K562 (cell line): ENCODE data around the gene RILP. TPM values are rescaled to one million over a fixed set of nuclear protein-coding genes. Genes with fewer than 3 reads are reported as not detected.

ENCODE experiments used
- ATAC-seq: fragments of 200-7000 bp; cut with Tn5 transposase; 3 replicates; pipeline ENCODE4 v1.9.1; 2020; ENCODE audit warnings: moderate library complexity
- BruUV-seq: library from RNA; stranded (reverse); fragments of 400-500 nt; replicated peaks from 2 replicates; lab custom pipeline; 2021; lab: Mats Ljungman, UMichigan
- CTCF ChIA-PET: fragments of 300-600 bp; formaldehyde crosslinking; extraction: SDS; loops from one replicate; lab custom pipeline; 2021; ENCODE audit warnings: low intra/inter-chr PET ratio; lab: Yijun Ruan, JAX
- POLR2A ChIA-PET: fragments of 300-600, 350-650 bp; sonication (Branson Sonifier 250); formaldehyde crosslinking; extraction: SDS; loops from one replicate; lab custom pipeline; 2021; ENCODE audit warnings: antibody characterized with exemption, inconsistent platforms; lab: Yijun Ruan, JAX
- DNase-seq, 4 experiments: peaks; one replicate each; pipeline versions ENCODE4 v3.0.0 to v3.0.0-alpha.2; 2011 to 2018; ENCODE audit warnings: low spot score in 3 of 4, mixed read lengths in 3 of 4; ENCODE audit errors: extremely low read depth in 1 of 4
- FAIRE-seq: peaks from 2 replicates; lab custom pipeline; 2011; peaks lifted over from hg19 to GRCh38; lab: Jason Lieb, UNC
- H2AFZ ChIP-seq: 2 replicates; pipeline ENCODE4 v1.6.0; 2011; ENCODE audit warnings: low read depth, low read length, control low read depth, inconsistent platforms
- H3K27ac ChIP-seq: fragments of 200-600 bp; 3 replicates; pipeline ENCODE4 v1.8.0; 2011; ENCODE audit warnings: low read depth, mild to moderate bottlenecking, control low read depth, inconsistent platforms, low read length, moderate library complexity, mixed read lengths; ENCODE audit errors: extremely low read depth
- H3K27me3 ChIP-seq, 2 experiments: fragments of 300-600 bp in 1 of 2; 2 replicates in 1 of 2; 3 replicates in 1 of 2; pipeline versions ENCODE4 v1.6.0 to v1.8.0; 2011; ENCODE audit warnings: inconsistent platforms in 2 of 2, low read length in 2 of 2, mild to moderate bottlenecking in 1 of 2, mixed read lengths in 1 of 2, moderate library complexity in 1 of 2; ENCODE audit not compliant: control insufficient read depth in 2 of 2, insufficient read depth in 2 of 2
- H3K36me3 ChIP-seq: fragments of 300-600 bp; 3 replicates; pipeline ENCODE4 v1.8.0; 2011; ENCODE audit warnings: mild to moderate bottlenecking, low read length, inconsistent platforms; ENCODE audit not compliant: control insufficient read depth, insufficient read depth
- H3K4me1 ChIP-seq, 2 experiments: fragments of 200-600 bp in 1 of 2; replicated peaks in 1 of 2; 2 replicates in 1 of 2; 3 replicates in 1 of 2; pipeline versions ENCODE4 v1.5.1 to v1.8.0; 2011; ENCODE audit warnings: inconsistent platforms in 2 of 2, low read length in 2 of 2, mild to moderate bottlenecking in 1 of 2, mixed read lengths in 1 of 2, moderate library complexity in 1 of 2; ENCODE audit not compliant: control insufficient read depth in 2 of 2, insufficient read depth in 2 of 2
- H3K4me2 ChIP-seq: 2 replicates; pipeline ENCODE4 v1.6.1; 2011; ENCODE audit warnings: low read length, control low read depth, inconsistent platforms, mixed read lengths; ENCODE audit not compliant: insufficient read depth
- H3K4me3 ChIP-seq: fragments of 200-600 bp; sonication (generic), shearing (Covaris generic); 2 replicates; pipeline ENCODE4 v1.5.1; 2016; ENCODE audit warnings: control low read depth, inconsistent platforms
- H3K79me2 ChIP-seq: fragments of 200-600 bp; 3 replicates; pipeline ENCODE4 v1.8.0; 2011; ENCODE audit warnings: low read length, inconsistent platforms; ENCODE audit not compliant: control insufficient read depth, insufficient read depth
- H3K9ac ChIP-seq, 2 experiments: 2 replicates each; pipeline versions ENCODE4 v1.6.0 to v1.6.1; 2011; ENCODE audit warnings: low read depth in 2 of 2, low read length in 2 of 2, control low read depth in 1 of 2, inconsistent platforms in 1 of 2, mild to moderate bottlenecking in 1 of 2, mixed read lengths in 1 of 2; ENCODE audit not compliant: insufficient read depth in 1 of 2
- H3K9me1 ChIP-seq: one replicate; pipeline ENCODE4 v1.6.0; 2011; ENCODE audit warnings: inconsistent platforms, mild to moderate bottlenecking, low read length, moderate library complexity; ENCODE audit not compliant: control insufficient read depth, insufficient read depth
- H3K9me3 ChIP-seq: replicated peaks from 2 replicates; pipeline ENCODE4 v1.5.1; 2011; ENCODE audit warnings: low read depth, low read length, inconsistent platforms; ENCODE audit not compliant: control insufficient read depth, insufficient read depth
- H4K20me1 ChIP-seq: replicated peaks from 2 replicates; pipeline ENCODE4 v1.6.1; 2011; ENCODE audit warnings: low read length, inconsistent platforms, mixed read lengths; ENCODE audit not compliant: control insufficient read depth, insufficient read depth
- ARID3B ChIP-seq: fragments of 250-450 bp; sonication (Bioruptor Pico); IDR thresholded peaks from 2 replicates; pipeline ENCODE4 v1.4.0; 2020; ENCODE audit warnings: borderline replicate concordance
- PHF20 ChIP-seq: fragments of 450-650 bp; IDR thresholded peaks from 2 replicates; pipeline ENCODE4 v1.6.1; 2018; ENCODE audit not compliant: partially characterized antibody
- ZNF609 ChIP-seq: sonication (generic); formaldehyde crosslinking; IDR thresholded peaks from 2 replicates; pipeline ENCODE4 v1.8.1; 2023; ENCODE audit warnings: missing genetic modification reagents, mild to moderate bottlenecking, borderline replicate concordance
- ZNF79 ChIP-seq: fragments of 250-450 bp; sonication (Bioruptor Pico); IDR thresholded peaks from 2 replicates; pipeline ENCODE4 v1.4.0; 2020; ENCODE audit warnings: low read depth, mild to moderate bottlenecking, moderate library complexity
- WGBS: fragments of 100-300 bp; shearing (Covaris generic); methylation state at CpG from one replicate; pipeline ENCODE4 v1.1.6; 2016; ENCODE audit warnings: low coverage, mixed read lengths; ENCODE audit not compliant: insufficient coverage; ENCODE audit errors: missing lambda C conversion rate; 5-methylcytosine and 5-hydroxymethylcytosine counted together
- in situ Hi-C: fragments of 300-500 bp; cut with MboI; formaldehyde crosslinking; loops from 4 replicates; pipeline ENCODE4 v1.15.0; 2018; ENCODE audit warnings: inconsistent platforms, mixed read lengths
- intact Hi-C: fragments of 100-400 bp; cut with micrococcal nuclease; formaldehyde crosslinking; loops from 2 replicates; pipeline ENCODE4 v1.14.2; 2022
- polyA plus RNA-seq, 8 experiments: library from polyadenylated mRNA; depleted of rRNA in 4 of 8; stranded (reverse) in 5 of 8; unstranded in 3 of 8; fragments of >200 nt; fragmentation: Nextera tagmentation in 2 of 8; fragmentation: Illumina TruSeq in 1 of 8; extraction: Ambion mirVana in 2 of 8; extraction: Trizol in 1 of 8; gene quantifications; 2 replicates each; pipeline versions ENCODE4 v1.2.1 to v1.2.3, GENCODE V29; 2011 to 2014; ENCODE audit warnings: inconsistent platforms in 1 of 8, missing spikeins in 1 of 8
- total RNA-seq, 7 experiments: library from RNA; depleted of rRNA in 6 of 7; stranded (reverse); fragments of >200 nt in 6 of 7; fragmentation: Illumina TruSeq in 2 of 7; extraction: Trizol in 2 of 7; gene quantifications; 2 replicates each; pipeline versions ENCODE4 v1.2.1 to v1.2.3, GENCODE V29; 2011 to 2021; ENCODE audit warnings: low replicate concordance in 1 of 7

RILP gene
- total and polyA plus RNA-seq, 9 of the 15 experiments (the other 6 are each of a cell fraction or from before 2014, with no cell fraction given) = 0.75 to 54.9 (median 27.8) TPM

GRCh38 chr17:1624650-1625049, 25.0 kb downstream of the RILP start (continued):
- no peak for TF ChIP-seq ZNF609 (CRISPR knock-in tag)
- TF ChIP-seq ARID3B (CRISPR knock-in tag) = no peak
- TF ChIP-seq, all 486 proteins: peak for 0

DNA sequence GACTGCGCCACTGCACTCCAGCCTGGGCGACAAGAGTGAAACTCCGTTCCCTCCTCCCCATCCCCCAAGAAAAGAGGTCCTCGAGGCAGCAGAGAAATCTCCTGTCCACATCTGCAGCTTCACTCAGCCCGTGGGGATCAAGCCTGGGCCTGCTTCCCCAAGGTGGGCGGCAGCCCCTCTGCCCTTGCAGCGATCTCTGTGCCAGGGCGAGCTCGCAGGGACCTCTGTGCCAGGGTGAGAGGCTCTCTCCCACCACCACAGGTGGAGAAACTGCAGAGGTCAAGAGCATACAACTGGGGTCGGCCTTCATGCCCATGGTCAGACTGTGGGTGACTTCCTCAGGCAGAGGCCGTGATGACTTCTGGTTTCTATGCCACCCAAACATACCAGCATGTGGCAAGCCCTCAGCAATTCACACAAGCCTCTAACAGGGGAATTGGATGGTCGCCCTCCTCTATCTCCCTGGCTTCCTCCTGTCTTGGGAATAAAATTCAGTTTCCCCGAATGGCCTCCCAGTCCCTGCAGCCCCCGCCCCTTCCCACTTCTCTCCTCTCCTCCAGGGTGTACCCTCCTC, 26.5 kb downstream of the RILP start:
- Histone ChIP-seq H3K4me2 (no peak overlapping the region), H3K9ac (peak overlapping the region in 1 of 2 experiments; percentile 28; a peak in 1 of 4 replicates), H3K79me2 (no peaks in the 10 kb centered on the region), H3K4me3 (no peak overlapping the region), H3K27ac (no peak overlapping the region), H3K9me1 (no peaks in the 10 kb centered on the region), H2AFZ (no peak overlapping the region), H3K9me3 (no peaks in the 10 kb centered on the region), H3K27me3 (no peaks in the 10 kb centered on the region), H3K4me1 (peaks cover 12 to 33% of the 10 kb centered on the region in 2 experiments), H4K20me1 (peaks cover 8% of the 10 kb centered on the region; the same call in 1 of the 2 replicates), H3K36me3 (no peaks in the 10 kb centered on the region)
- in situ Hi-C loops (no loop called here), intact Hi-C loops (no loop called here)
- DNase-seq = no peak
- no peak for FAIRE-seq
- WGBS = 77% methylated on average over 12 of the region's 14 CpGs
- no TSS peak for BruUV-seq
- ChIA-PET POLR2A (interaction anchor here (0.6 kb wide), 1 partner anchor 12 kb away, joined by 3 read pairs; no protein-coding TSS in a partner anchor), CTCF (no interaction called here)
- no peak for ATAC-seq
- no peak for TF ChIP-seq PHF20
- no peak for TF ChIP-seq ZNF79 (CRISPR knock-in tag)
